ENCODE results near the gene PAGR1. TPM values are rescaled to one million over a fixed set of nuclear protein-coding genes. Genes with fewer than 3 reads are reported as not detected.

PAGR1 gene
- total RNA-seq, 1 donor from 2014 or later = 47.2 TPM

DNA sequence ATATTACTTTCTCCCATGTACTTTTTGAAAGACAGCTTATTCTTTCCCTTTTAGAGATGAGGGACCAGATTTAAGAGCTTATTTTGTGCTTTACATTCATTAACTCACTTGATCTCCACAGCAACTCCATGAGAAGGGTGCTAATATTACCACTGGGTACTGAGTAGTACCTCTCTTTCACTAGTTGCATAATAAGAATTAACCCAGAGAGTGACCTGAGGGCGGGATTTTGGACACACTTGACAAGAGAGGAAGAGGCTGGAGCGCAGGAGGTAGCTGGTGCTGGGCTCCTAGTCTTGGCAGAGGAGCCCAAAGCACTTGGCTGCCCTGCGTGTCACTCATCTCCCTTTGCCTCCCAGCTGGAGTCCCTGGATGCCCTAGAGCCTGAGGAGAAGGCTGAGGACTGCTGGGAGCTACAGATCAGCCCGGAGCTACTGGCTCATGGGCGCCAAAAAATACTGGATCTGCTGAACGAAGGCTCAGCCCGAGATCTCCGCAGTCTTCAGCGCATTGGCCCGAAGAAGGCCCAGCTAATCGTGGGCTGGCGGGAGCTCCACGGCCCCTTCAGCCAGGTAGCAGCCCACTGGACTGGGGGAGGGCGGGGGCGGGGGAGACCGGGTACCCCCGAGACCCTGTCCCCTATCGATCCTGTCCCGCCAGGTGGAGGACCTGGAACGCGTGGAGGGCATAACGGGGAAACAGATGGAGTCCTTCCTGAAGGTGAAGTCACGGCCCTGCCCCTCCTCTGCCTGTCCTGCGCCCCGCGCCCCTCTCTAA is 11.3 kb upstream of the PAGR1 start:
- H3K9me3 Mint-ChIP-seq = no peaks in the 10 kb centered on the region
- peak overlapping the region; percentile 98 for H3K4me3 Mint-ChIP-seq
- peaks cover 61% of the 10 kb centered on the region for H3F3A ChIP-seq (ENCODE audit: low read depth)
- H3K27me3 ChIP-seq = no peaks in the 10 kb centered on the region
- TF ChIP-seq, protein P1, sequence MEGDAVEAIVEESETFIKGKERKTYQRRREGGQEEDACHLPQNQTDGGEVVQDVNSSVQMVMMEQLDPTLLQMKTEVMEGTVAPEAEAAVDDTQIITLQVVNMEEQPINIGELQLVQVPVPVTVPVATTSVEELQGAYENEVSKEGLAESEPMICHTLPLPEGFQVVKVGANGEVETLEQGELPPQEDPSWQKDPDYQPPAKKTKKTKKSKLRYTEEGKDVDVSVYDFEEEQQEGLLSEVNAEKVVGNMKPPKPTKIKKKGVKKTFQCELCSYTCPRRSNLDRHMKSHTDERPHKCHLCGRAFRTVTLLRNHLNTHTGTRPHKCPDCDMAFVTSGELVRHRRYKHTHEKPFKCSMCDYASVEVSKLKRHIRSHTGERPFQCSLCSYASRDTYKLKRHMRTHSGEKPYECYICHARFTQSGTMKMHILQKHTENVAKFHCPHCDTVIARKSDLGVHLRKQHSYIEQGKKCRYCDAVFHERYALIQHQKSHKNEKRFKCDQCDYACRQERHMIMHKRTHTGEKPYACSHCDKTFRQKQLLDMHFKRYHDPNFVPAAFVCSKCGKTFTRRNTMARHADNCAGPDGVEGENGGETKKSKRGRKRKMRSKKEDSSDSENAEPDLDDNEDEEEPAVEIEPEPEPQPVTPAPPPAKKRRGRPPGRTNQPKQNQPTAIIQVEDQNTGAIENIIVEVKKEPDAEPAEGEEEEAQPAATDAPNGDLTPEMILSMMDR (IDR thresholded peaks at IDR 0.05) = no peak
- TF ChIP-seq EZH2 (IDR thresholded peaks at IDR 0.05) = no peak
- TF ChIP-seq EZH2phosphoT487 (IDR thresholded peaks at IDR 0.05) = no peak
- peaks cover 8% of the 10 kb centered on the region for H3K27me3 Mint-ChIP-seq (ENCODE audit: insufficient read depth, low read depth)
- H3K27ac ChIP-seq = peak overlapping the region; percentile 86
- H4K20me1 ChIP-seq (ENCODE audit: low read depth) = peaks cover 25% of the 10 kb centered on the region
- H3K79me2 ChIP-seq (ENCODE audit: low read depth) = peaks cover 31% of the 10 kb centered on the region
- H3K36me3 Mint-ChIP-seq = peaks cover 21% of the 10 kb centered on the region
- peak overlapping the region; percentile 86 for H3K4me2 ChIP-seq
- H3K4me1 Mint-ChIP-seq = peaks cover 34% of the 10 kb centered on the region
- no peaks in the 10 kb centered on the region for H3K9me3 ChIP-seq (ENCODE audit: low read depth)
- no peak overlapping the region for H2AFZ ChIP-seq (replicated peaks)
- peak; percentile 43 for DNase-seq (ENCODE audit: low spot score)
- H3K9ac ChIP-seq = peak overlapping the region; percentile 12
- peaks cover 25% of the 10 kb centered on the region for H3K4me1 ChIP-seq
- H3K36me3 ChIP-seq = no peaks in the 10 kb centered on the region
- H3K27ac Mint-ChIP-seq = peak overlapping the region; percentile 98
- H3K4me3 ChIP-seq = peak overlapping the region; percentile 50

DNA sequence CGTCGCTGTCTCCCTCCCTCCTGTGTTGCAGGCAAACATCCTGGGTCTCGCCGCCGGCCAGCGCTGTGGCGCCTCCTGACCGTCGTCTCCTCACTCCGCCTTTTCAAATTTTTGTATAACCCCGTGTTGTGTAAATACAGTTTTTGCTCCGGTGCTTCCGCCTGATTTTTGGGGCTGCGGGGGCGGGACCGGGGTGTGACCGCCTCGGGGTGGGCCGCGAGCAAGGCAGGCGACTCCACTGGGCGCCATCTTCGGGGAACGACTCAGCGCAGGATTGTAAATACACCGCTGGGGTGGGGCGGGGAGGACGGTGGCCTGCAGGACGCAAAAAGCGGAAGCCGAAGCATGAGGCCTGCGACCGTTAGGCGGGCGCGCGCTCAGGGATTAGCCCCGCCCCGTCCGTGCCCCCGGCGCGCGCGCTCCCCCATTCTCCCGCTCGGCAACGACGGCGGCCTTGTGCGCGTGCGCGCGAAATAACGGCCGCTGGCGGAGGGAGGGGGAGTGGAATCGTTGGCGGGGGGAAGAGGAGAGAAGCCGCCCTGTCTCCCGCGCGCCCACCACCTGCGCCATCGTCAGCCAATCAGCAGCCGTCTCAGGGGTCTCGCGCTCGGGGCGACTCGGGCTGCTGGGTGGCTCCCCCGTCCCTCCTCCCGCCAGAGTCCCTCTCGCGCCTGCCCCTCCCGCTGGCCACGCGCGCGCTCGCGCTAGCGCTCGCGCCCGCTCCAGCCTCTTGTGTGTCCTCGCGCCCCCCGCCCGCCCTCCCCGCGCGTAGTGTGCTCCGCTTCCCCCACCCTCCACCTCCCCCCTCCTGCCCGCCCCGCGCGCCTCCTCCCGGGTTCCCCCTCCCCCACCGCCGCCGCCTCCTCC is 10.5 kb upstream of the PAGR1 start:
- Histone ChIP-seq H3K79me2 (ENCODE audit: low read depth) (peaks cover 39% of the 10 kb centered on the region), H3K36me3 (no peaks in the 10 kb centered on the region), H3F3A (ENCODE audit: low read depth) (peaks cover 69% of the 10 kb centered on the region), H3K4me2 (peak overlapping the region; percentile 86), H3K4me3 (peak overlapping the region; percentile 50), H3K9me3 (ENCODE audit: low read depth) (no peaks in the 10 kb centered on the region), H2AFZ (replicated peaks) (no peak overlapping the region), H3K27ac (peak overlapping the region; percentile 86), H3K9ac (peak overlapping the region; percentile 12), H3K4me1 (peaks cover 33% of the 10 kb centered on the region), H3K27me3 (no peaks in the 10 kb centered on the region), H4K20me1 (ENCODE audit: low read depth) (peaks cover 33% of the 10 kb centered on the region)
- H3K27ac Mint-ChIP-seq = peak overlapping the region; percentile 98
- peak overlapping the region; percentile 98 for H3K4me3 Mint-ChIP-seq
- DNase-seq (ENCODE audit: low spot score) = peak; percentile 98
- H3K36me3 Mint-ChIP-seq = peaks cover 23% of the 10 kb centered on the region
- TF ChIP-seq, protein P1 (IDR thresholded peaks at IDR 0.05) = peak; percentile 20
- TF ChIP-seq EZH2phosphoT487 (IDR thresholded peaks at IDR 0.05) = no peak
- H3K9me3 Mint-ChIP-seq = no peaks in the 10 kb centered on the region
- H3K27me3 Mint-ChIP-seq (ENCODE audit: insufficient read depth, low read depth) = peaks cover 10% of the 10 kb centered on the region
- H3K4me1 Mint-ChIP-seq = peaks cover 42% of the 10 kb centered on the region

DNA sequence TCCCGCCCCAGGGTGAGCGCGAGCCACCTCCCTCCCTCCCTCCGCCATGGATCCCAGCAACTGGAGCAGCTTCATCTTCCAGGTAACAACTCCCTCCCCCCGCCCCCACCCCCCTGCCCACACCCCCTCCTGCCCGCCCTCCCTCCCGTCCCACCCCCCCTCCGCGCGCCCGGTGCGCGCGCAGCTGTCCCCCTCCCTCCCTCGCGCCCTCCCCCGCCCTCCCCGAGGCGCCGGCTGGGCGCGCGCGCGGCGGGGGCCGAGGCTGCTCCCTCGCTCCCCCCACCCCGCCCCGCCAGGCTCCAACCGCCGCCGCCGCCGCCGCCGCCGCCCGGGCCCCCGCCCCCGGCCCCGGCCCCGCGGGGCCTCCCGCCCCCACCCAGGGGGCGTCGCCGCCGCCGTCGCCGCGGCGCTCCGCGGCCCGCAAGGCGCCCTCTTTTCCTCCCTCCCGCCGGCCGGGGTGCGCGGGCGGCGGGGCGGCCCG is 9.8 kb upstream of the PAGR1 start, which contains the start of gene MAZ:
TSS of gene MAZ (plus strand) at position 431 of the 481 bp plus-strand sequence. CDS start 173 bp downstream, outside the sequence.
- peak within 1 kb of the TSS; percentile 88 for H3K4me2 ChIP-seq
- no peak within 1 kb of the TSS for H2AFZ ChIP-seq (replicated peaks)
- Mint-ChIP-seq H3K4me1 (peaks cover 49% of the 10 kb centered on the region), H3K9me3 (no peaks in the 10 kb centered on the region), H3K27me3 (ENCODE audit: insufficient read depth, low read depth) (peaks cover 10% of the 10 kb centered on the region), H3K36me3 (peaks cover 18% of the 10 kb centered on the region), H3K4me3 (peak within 1 kb of the TSS; percentile 98), H3K27ac (no peak within 1 kb of the TSS)
- TF ChIP-seq, protein P1 (IDR thresholded peaks at IDR 0.05) = no peak
- TF ChIP-seq EZH2phosphoT487 (IDR thresholded peaks at IDR 0.05) (no peak), EZH2 (IDR thresholded peaks at IDR 0.05) (no peak)
- H3K9me3 ChIP-seq (ENCODE audit: low read depth) = no peaks in the 10 kb centered on the region
- H3K79me2 ChIP-seq (ENCODE audit: low read depth) = peaks cover 42% of the 10 kb centered on the region
- no peak for DNase-seq (ENCODE audit: low spot score)
- peak within 1 kb of the TSS; percentile 86 for H3K27ac ChIP-seq
- H3K4me3 ChIP-seq = peak within 1 kb of the TSS; percentile 78
- peaks cover 37% of the 10 kb centered on the region for H4K20me1 ChIP-seq (ENCODE audit: low read depth)
- H3F3A ChIP-seq (ENCODE audit: low read depth) = peaks cover 76% of the 10 kb centered on the region
- H3K4me1 ChIP-seq = peaks cover 38% of the 10 kb centered on the region
- H3K9ac ChIP-seq = no peak within 1 kb of the TSS
- no peaks in the 10 kb centered on the region for H3K27me3 ChIP-seq
- no peaks in the 10 kb centered on the region for H3K36me3 ChIP-seq
